SW 1271 (cell line): ENCODE data around the gene OR2S2.
"Not testable (repeated sequence)": the region's sequence is repeated elsewhere in the genome, so short reads cannot be mapped to it uniquely, and the experiment has no call there.

ENCODE experiments used
- DNase-seq, 2 experiments: peaks; one replicate each; lab custom pipeline; 2025; lab: John Stamatoyannopoulos, UW

Gene OR2S2

GRCh38 chr9:35958104-35958837, at the start of gene OR2S2:
Gene OR2S2 (minus strand): TSS chr9:35958154. CDS start chr9:35958098, 56 bp downstream.
- DNase-seq: no peak

GRCh38 chr9:36007316-36007708, 49.4 kb upstream of the OR2S2 start:
- no peak for DNase-seq

DNA sequence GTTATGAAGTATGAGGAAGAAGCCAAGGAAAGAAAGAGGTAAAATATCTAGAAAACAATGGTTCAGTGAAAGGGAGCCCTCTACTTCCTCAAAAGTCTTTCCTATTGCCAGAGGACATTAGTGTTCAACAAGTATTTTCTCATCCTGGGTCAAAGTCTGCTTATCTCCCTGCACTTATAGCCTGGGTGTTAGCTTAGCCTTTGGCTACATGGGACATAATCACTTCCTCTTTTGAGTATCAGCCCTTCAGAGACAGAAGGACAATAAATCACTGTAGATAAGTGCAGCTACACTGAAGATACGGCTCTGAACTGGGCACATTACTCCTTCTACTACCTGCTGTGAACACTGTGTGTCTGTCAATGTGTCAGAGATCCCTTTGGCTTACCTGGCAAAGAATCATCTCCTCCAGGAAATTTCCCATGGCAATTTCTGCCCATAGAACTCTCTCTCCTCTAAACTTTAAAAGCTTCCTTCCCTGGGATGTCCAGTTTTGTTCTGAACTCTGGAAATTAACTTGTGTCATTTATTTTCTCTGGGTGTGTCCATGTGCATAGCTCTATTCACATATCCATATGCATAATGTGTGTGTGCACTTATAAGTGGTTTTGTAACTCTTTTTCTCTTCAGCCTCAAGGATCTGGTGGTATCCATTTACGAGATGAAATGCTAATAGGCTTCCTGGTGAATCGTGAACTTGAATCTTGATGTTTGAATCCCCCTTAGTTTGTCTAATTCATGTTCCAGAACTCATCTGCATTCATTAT, 48.8 kb upstream of the OR2S2 start:
- DNase-seq: no peak

- DNase-seq: no peak
Observed at GRCh38 chr9:36005891-36006290, 47.9 kb upstream of the OR2S2 start.

- DNase-seq: no peak
Observed at GRCh38 chr9:35998333-35998732, 40.4 kb upstream of the OR2S2 start.

- not testable (repeated sequence) for DNase-seq
Observed at GRCh38 chr9:35997016-35997415, 39.1 kb upstream of the OR2S2 start.

GRCh38 chr9:35996358-35996970, 38.5 kb upstream of the OR2S2 start:
- peak in 1 of 2 experiments; percentile 4 for DNase-seq

DNA sequence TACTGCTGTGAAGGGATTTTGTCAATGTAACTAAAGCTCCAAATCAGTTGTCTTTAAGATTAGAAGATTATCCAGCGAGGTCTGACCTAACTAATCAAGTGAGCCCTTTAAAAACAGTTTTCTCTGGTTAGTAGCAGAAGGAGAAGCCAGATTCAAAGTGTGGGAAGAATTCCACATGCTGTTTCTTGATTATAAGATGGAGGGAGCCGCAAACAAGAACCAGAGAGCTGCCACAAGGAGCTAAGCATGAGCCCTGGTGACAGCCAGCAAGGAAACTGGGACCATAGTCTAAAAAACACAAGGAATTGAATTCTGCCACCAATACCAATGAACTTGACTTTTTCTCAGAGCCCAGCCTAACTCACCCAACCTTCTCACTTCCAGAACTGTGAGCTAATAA, 37.0 kb upstream of the OR2S2 start:
- no peak for DNase-seq

DNA sequence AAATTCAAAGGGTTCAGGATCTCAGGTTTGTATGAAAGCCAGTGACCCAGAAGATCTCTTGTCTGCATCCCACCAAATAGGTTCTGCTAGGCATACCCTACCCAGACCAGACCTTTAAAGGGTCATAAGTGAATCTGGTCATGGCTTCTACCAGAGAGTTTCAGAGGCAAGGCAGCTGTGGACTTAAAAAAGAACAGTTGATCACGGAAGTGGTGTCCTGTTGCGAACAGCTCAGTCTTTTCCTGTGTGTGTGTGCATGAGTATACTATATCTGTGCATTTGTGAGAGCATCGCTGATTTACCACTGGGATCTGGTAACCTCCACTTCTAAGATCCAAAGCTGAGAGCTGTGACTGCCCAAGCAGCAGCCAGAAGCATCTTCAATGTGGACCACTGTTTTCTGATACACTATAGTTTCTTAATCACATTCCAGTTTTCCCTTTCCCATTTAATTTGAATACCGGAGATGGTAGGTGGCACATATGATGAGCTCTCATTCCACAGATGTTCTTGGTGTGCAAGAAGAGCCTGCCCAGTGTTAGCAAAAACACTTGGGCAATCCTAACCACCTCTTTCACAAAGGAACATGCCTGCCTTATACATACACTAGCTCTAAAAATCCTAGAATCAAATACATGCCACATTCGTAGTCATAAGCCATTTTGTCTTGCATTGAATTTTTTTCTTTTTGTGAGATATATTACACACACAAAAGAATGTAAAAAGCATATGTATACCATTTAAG, 36.2 kb upstream of the OR2S2 start:
- no peak for DNase-seq

DNA sequence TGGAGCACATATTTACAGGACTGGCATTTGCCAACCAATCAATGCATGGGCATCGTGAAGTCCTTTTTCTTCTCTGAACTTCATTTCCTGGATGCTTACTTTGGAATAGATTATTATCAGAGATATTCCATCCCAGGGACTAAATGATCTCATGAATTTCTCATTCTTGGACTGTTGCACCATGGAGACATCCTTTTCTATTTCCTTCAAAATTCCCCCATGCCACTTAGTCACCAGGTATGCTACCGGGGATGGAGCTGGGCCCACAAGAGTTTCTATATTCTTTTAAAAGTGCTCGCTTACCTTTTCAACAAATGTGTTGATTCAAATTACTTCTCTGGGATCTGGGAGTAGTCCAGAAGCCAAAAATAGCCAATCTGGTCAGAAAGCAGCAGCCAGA, 35.2 kb upstream of the OR2S2 start:
- DNase-seq: not testable (repeated sequence)

GRCh38 chr9:35990155-35990554, 32.2 kb upstream of the OR2S2 start:
- no peak for DNase-seq

DNA sequence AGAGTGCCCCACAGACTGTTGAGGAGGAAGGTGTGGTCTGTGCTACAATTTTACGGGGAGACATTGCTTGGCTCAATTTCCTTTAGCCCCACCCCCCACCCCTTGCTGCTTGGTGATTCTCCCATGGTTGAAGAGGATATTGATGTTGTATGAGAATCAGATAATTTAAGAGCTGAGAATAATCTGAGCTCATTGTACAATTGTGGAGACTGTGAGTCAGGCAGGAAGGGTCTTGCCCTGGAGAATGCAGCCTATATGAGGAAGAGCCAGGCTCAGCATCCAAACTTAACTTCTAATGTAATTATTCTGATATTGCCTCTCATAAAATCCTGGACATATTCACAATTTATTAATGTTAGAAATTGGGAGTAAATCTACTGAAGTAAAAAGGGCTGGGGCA, 26.1 kb upstream of the OR2S2 start:
- DNase-seq: no peak

GRCh38 chr9:35981699-35982098, 23.7 kb upstream of the OR2S2 start:
- no peak for DNase-seq

GRCh38 chr9:35980289-35981011, 22.5 kb upstream of the OR2S2 start:
- DNase-seq: no peak

GRCh38 chr9:35978792-35979191, 20.8 kb upstream of the OR2S2 start:
- no peak for DNase-seq

DNA sequence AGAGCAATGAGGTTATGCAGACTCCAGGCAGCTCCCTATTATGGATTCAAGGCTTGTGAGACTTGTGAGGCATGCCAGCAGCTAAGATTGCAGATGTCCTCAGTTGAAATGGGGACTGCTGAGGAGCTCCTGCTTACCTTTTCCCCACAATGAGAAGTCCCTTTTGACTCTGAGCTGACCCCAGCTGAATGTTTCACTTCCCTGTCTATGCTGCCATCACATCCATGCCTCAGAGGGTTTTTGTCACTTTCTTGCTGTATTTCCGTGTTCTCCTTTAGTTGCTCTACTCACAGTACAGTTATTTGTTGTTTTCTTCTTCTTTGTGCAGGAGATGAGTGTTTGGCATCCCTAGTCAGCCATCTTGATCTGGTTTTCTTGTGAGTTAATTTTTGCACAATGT, 18.8 kb upstream of the OR2S2 start:
- DNase-seq: no peak

- DNase-seq: no peak
Observed at GRCh38 chr9:35974800-35975199, 16.8 kb upstream of the OR2S2 start.

DNA sequence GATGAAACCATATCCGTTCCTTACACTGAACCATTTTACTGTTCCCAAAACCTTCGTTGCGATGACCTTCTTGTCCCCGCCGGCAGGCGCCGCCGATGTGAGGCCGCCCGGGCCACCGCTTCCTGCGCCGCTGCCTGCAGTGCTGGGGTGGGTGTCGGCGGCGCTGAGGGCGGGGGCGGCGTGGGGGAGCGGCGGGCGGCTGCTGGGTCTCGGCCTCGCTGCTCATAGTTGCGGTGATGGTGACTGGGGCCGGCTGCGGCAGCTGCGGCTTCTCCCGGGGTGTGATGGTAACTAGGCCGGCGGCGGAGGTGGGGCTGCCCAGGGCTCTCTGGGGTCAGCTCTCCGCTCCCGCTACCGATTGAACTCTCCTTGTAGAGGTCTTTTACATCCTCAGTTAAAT, 14.1 kb upstream of the OR2S2 start:
- no peak for DNase-seq

GRCh38 chr9:35967042-35967441, 9.1 kb upstream of the OR2S2 start:
- no peak for DNase-seq

DNA sequence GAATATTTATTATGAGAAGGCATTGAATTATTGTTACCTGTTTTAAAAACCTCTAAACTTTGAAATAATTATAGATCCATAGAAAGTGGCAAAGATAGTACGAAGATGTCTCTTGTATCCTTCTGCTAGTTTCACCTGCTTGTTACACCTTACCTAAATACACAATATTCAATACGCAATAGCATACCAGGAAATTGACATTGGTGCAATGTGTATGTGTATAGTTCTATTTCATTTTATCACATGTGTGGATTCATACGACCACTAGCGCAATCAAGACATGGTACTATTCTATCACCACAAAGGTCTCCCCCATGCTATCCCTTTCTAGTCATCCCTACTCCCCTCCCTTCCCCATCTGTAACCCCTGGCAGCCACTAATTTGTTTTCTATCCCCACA, 8.5 kb upstream of the OR2S2 start:
- DNase-seq: no peak

DNA sequence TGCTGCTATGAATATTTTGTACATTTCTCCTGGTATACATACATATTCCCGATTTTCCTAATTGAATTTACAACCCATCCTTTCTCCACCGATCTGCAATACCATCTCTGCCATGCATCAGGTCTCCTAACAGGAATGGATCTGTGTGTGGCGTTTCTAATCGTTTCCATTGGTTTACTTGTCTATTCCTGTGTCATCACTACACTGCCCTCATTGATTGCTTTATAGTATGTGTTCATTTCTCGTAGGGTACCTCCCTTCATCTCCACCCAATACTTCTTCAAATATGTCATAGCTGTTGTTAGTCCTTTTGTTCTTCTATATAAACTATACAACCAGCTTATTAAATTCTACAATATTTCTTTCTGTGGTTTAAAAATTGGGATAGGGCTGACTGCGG, 7.1 kb upstream of the OR2S2 start:
- no peak for DNase-seq
